ENCODE data around the gene SERPINA5. TPM values are rescaled to one million over a fixed set of nuclear protein-coding genes. Genes with fewer than 3 reads are reported as not detected.

SERPINA5 gene
- total and polyA plus RNA-seq, 2 of the 8 experiments (the other 6 are each of a cell fraction or from before 2014, with no cell fraction given): 1.8 to 1.9 TPM

DNA sequence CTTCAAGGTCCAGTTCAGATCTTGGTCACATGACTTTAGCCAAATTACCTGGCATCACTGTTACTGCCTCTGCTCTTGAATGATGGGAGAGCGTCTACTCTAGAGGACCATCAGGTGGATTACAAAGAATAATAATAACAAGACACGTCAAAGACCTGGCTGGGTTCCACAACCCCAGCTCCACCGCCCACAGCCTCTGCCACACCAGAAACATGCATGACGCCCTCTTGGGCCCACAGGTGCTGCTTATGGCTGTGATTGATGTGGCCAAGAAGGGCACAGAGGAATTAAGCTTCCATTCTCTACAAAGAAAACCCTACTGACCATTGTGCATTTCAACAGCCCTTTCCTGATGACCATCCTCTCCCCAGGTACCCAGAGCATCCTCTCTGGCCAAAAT lies 49.2 kb downstream of the SERPINA5 start:
- Histone ChIP-seq H4K20me1 (replicated peaks in 1 of 2; ENCODE audit: control insufficient read depth in 1 of 2, insufficient read depth in 2 of 2, low read length in 2 of 2) (no peaks in the 10 kb centered on the region), H2BK5ac (ENCODE audit: low read depth, low read length) (no peak overlapping the region), H3K18ac (ENCODE audit: extremely low read depth, low read length) (no peak overlapping the region), H3K9ac (replicated peaks in 1 of 4; ENCODE audit: extremely low read depth in 1 of 4, low read depth in 3 of 4, low read length in 3 of 4) (no peak overlapping the region), H3K79me2 (ENCODE audit: control insufficient read depth in 1 of 2, insufficient read depth in 2 of 2, low read length in 2 of 2) (no peaks in the 10 kb centered on the region), H4K91ac (replicated peaks; ENCODE audit: insufficient read length, low read length) (no peak overlapping the region), H3K14ac (ENCODE audit: insufficient read length) (no peak overlapping the region), H3K4me2 (ENCODE audit: insufficient read depth in 1 of 2, low read depth in 2 of 2, low read length in 2 of 2) (no peak overlapping the region), H2BK20ac (ENCODE audit: low read length) (no peak overlapping the region), H2AK5ac (ENCODE audit: low read depth, low read length) (no peak overlapping the region), H2BK15ac (ENCODE audit: low read length) (no peak overlapping the region), H3K4me3 (ENCODE audit: extremely low read depth in 1 of 4, insufficient read depth in 2 of 4, low read depth in 3 of 4, low read length in 4 of 4) (no peak overlapping the region), H2BK12ac (ENCODE audit: low read depth, low read length) (no peak overlapping the region), H3K23me2 (ENCODE audit: low read depth, low read length) (no peaks in the 10 kb centered on the region), H3K23ac (ENCODE audit: insufficient read length) (no peak overlapping the region), H4K8ac (ENCODE audit: extremely low read depth, insufficient read depth, low read length) (no peak overlapping the region), H3K36me3 (ENCODE audit: control insufficient read depth in 2 of 4, insufficient read depth in 4 of 4, low read length in 3 of 4) (no peaks in the 10 kb centered on the region), H3K79me1 (ENCODE audit: low read depth, low read length) (no peaks in the 10 kb centered on the region), H3K4me1 (replicated peaks in 1 of 4; ENCODE audit: control insufficient read depth in 3 of 4, insufficient read depth in 4 of 4, low read length in 3 of 4) (no peaks in the 10 kb centered on the region), H3K9me3 (ENCODE audit: insufficient read depth in 2 of 2, low read depth in 1 of 2, low read length in 1 of 2) (no peaks in the 10 kb centered on the region), H2BK120ac (replicated peaks; ENCODE audit: low read depth, low read length) (no peak overlapping the region), H4K5ac (ENCODE audit: insufficient read length, low read depth, low read length) (no peak overlapping the region), H3K4ac (replicated peaks; ENCODE audit: insufficient read length, low read depth, low read length) (no peak overlapping the region), H3K27me3 (replicated peaks in 1 of 4; ENCODE audit: control insufficient read depth in 3 of 4, extremely low read depth in 1 of 4, insufficient read depth in 3 of 4, low read length in 3 of 4) (no peaks in the 10 kb centered on the region), H3K56ac (replicated peaks; ENCODE audit: insufficient read length, low read depth, low read length) (no peak overlapping the region), H2AFZ (ENCODE audit: low read length) (no peak overlapping the region), H3K27ac (ENCODE audit: low read depth, low read length) (no peak overlapping the region)
- no peak for DNase-seq (ENCODE audit: low read depth in 1 of 2, low spot score in 2 of 2)
- FAIRE-seq: no peak
- CTCF ChIA-PET (ENCODE audit: partially characterized antibody): interaction anchor here (0.6 kb wide), 1 partner anchor 40 kb away, joined by 3 read pairs; no protein-coding TSS in a partner anchor
- POLR2A ChIA-PET (ENCODE audit: partially characterized antibody): no interaction called here
- WGBS, 2 experiments (ENCODE audit: extremely low coverage in 1 of 2, insufficient coverage in 1 of 2, insufficient read length in 1 of 2, insufficient replicate concordance in 2 of 2, low coverage in 1 of 2, low lambda C conversion rate in 2 of 2, missing lambda C conversion rate in 1 of 2): 80% methylated on average over 4 of the region's 4 CpGs; no CpG with 5 or more reads in 1 of the 2 experiments
- TF ChIP-seq POLR2AphosphoS5 (IDR thresholded peaks at IDR 0.05; ENCODE audit: low read depth, low read length) (no peak), CHD1 (IDR thresholded peaks at IDR 0.05; ENCODE audit: low read depth, low read length) (no peak), POLR2A (IDR thresholded peaks at IDR 0.05; ENCODE audit: control extremely low read depth in 1 of 2, low read depth in 2 of 2, low read length in 2 of 2) (no peak), TAF1 (IDR thresholded peaks at IDR 0.05; ENCODE audit: low read depth, low read length) (no peak), RXRA (IDR thresholded peaks at IDR 0.05; ENCODE audit: insufficient read depth, low read depth, low read length) (no peak), RBBP5 (IDR thresholded peaks at IDR 0.05; ENCODE audit: borderline replicate concordance, low read depth, low read length) (no peak), SP4 (IDR thresholded peaks at IDR 0.05; ENCODE audit: low read length) (no peak), GABPA (IDR thresholded peaks at IDR 0.05; ENCODE audit: borderline replicate concordance, insufficient read depth, low read length) (no peak)
- TF ChIP-seq, protein P1, sequence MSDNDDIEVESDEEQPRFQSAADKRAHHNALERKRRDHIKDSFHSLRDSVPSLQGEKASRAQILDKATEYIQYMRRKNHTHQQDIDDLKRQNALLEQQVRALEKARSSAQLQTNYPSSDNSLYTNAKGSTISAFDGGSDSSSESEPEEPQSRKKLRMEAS (IDR thresholded peaks at IDR 0.05): no peak
- TF ChIP-seq, protein P2, sequence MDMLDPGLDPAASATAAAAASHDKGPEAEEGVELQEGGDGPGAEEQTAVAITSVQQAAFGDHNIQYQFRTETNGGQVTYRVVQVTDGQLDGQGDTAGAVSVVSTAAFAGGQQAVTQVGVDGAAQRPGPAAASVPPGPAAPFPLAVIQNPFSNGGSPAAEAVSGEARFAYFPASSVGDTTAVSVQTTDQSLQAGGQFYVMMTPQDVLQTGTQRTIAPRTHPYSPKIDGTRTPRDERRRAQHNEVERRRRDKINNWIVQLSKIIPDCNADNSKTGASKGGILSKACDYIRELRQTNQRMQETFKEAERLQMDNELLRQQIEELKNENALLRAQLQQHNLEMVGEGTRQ (IDR thresholded peaks at IDR 0.05; ENCODE audit: low read length): no peak

Measured in H1 (cell line).